Cardiac muscle cell (in vitro differentiated cells and primary cell): ENCODE data around the gene PLA2G6. TPM values are rescaled to one million over a fixed set of nuclear protein-coding genes. Genes with fewer than 3 reads are reported as not detected.
"Not testable (repeated sequence)": the region's sequence is repeated elsewhere in the genome, so short reads cannot be mapped to it uniquely, and the experiment has no call there.

ENCODE experiments used
- DNase-seq, 2 donors: peaks; one replicate each; pipeline versions ENCODE4 v3.0.0 to v3.0.0-alpha.2; 2010 to 2017; ENCODE audit warnings: low read depth in 1 of 2, low spot score in 1 of 2
- H3K27ac ChIP-seq: fragments of 200-600 bp; sonication (generic); 2 replicates; pipeline ENCODE4 v1.5.1; 2016
- H3K27me3 ChIP-seq: fragments of 200-600 bp; sonication (generic); 2 replicates; pipeline ENCODE4 v1.6.0; 2016; ENCODE audit warnings: control low read depth
- H3K36me3 ChIP-seq: fragments of 200-600 bp; sonication (generic); 2 replicates; pipeline ENCODE4 v1.5.1; 2016; ENCODE audit warnings: control low read depth
- H3K4me1 ChIP-seq: fragments of 200-600 bp; sonication (generic); 2 replicates; pipeline ENCODE4 v1.8.1; 2017; ENCODE audit warnings: low read depth, mild to moderate bottlenecking, mixed run types
- H3K4me3 ChIP-seq: fragments of 200-600 bp; sonication (generic); 2 replicates; pipeline ENCODE4 v1.5.1; 2016; ENCODE audit warnings: mild to moderate bottlenecking
- H3K9me3 ChIP-seq: fragments of 200-600 bp; sonication (generic); 2 replicates; pipeline ENCODE4 v1.5.1; 2017; ENCODE audit warnings: low read depth, mild to moderate bottlenecking, control low read depth
- CTCF ChIP-seq: IDR thresholded peaks from 2 replicates; pipeline ENCODE4 v1.5.1; 2012; ENCODE audit warnings: low read depth, mild to moderate bottlenecking, low read length
- polyA plus RNA-seq: library from polyadenylated mRNA; unstranded; fragments of >200 nt; fragmentation: Nextera tagmentation; extraction: Ambion mirVana; gene quantifications from 2 replicates; pipeline ENCODE4 v1.2.1, GENCODE V29; 2016
- total RNA-seq: library from RNA; depleted of rRNA; stranded (reverse); fragments of >200 nt; gene quantifications from 2 replicates; pipeline ENCODE4 v1.2.3, GENCODE V29; 2016

The PLA2G6 gene
- total and polyA plus RNA-seq, 2 experiments from 2014 or later, result 30.9 to 41.5 TPM

GRCh38 chr22:38151126-38151500 lies 30.5 kb downstream of the PLA2G6 start:
- Histone ChIP-seq H3K9me3 (no peaks in the 10 kb centered on the region), H3K27ac (no peak overlapping the region), H3K4me3 (no peak overlapping the region), H3K4me1 (no peaks in the 10 kb centered on the region), H3K27me3 (no peaks in the 10 kb centered on the region), H3K36me3 (no peaks in the 10 kb centered on the region)
- no peak for TF ChIP-seq CTCF
- DNase-seq, result no peak

GRCh38 chr22:38148245-38148644 lies 33.4 kb downstream of the PLA2G6 start:
- peak in 1 of 2 donors; percentile 62 for DNase-seq

GRCh38 chr22:38146166-38146565 lies 35.5 kb downstream of the PLA2G6 start:
- not testable (repeated sequence) for DNase-seq, H3K4me1 ChIP-seq, H3K27me3 ChIP-seq, H3K9me3 ChIP-seq, H3K4me3 ChIP-seq, H3K36me3 ChIP-seq, H3K27ac ChIP-seq

More at GRCh38 chr22:38148245-38148644, 33.4 kb downstream of the PLA2G6 start:
- Histone ChIP-seq H3K9me3 (no peaks in the 10 kb centered on the region), H3K36me3 (no peaks in the 10 kb centered on the region), H3K4me1 (no peaks in the 10 kb centered on the region), H3K27me3 (no peaks in the 10 kb centered on the region), H3K4me3 (no peak overlapping the region), H3K27ac (no peak overlapping the region)
- no peak for TF ChIP-seq CTCF

GRCh38 chr22:38144025-38144405 lies 37.6 kb downstream of the PLA2G6 start:
- DNase-seq, result no peak
- Histone ChIP-seq H3K9me3 (no peaks in the 10 kb centered on the region), H3K4me1 (no peaks in the 10 kb centered on the region), H3K36me3 (no peaks in the 10 kb centered on the region), H3K4me3 (no peak overlapping the region), H3K27ac (no peak overlapping the region), H3K27me3 (no peaks in the 10 kb centered on the region)
- no peak for TF ChIP-seq CTCF

GRCh38 chr22:38142606-38143005 lies 39.0 kb downstream of the PLA2G6 start:
- no peak for DNase-seq
- no peak for TF ChIP-seq CTCF
- no peak overlapping the region for H3K4me3 ChIP-seq
- no peaks in the 10 kb centered on the region for H3K9me3 ChIP-seq
- H3K4me1 ChIP-seq, result no peaks in the 10 kb centered on the region
- H3K27me3 ChIP-seq, result no peaks in the 10 kb centered on the region
- H3K36me3 ChIP-seq, result no peaks in the 10 kb centered on the region
- H3K27ac ChIP-seq, result no peak overlapping the region

- Histone ChIP-seq H3K4me1 (no peaks in the 10 kb centered on the region), H3K36me3 (no peaks in the 10 kb centered on the region), H3K4me3 (no peak overlapping the region), H3K27ac (no peak overlapping the region), H3K27me3 (no peaks in the 10 kb centered on the region), H3K9me3 (no peaks in the 10 kb centered on the region)
- TF ChIP-seq CTCF, result no peak
- DNase-seq, result no peak
These were observed 40.2 kb downstream of the PLA2G6 start for GRCh38 chr22:38141217-38141973.
